NOMO-1 treated with DMSO at 0.1 percent for 48 hours (cell line): ENCODE data around the gene VN1R5.

Source experiments
- DNase-seq: peaks from one replicate; lab custom pipeline; 2025; ENCODE audit not compliant: unreplicated experiment; lab: John Stamatoyannopoulos, UW

VN1R5 gene

GRCh38 chr1:247299723-247300381 lies 44.0 kb downstream of the VN1R5 start:
- no peak for DNase-seq

GRCh38 chr1:247300491-247301175 lies 44.8 kb downstream of the VN1R5 start:
- DNase-seq, result no peak

DNA sequence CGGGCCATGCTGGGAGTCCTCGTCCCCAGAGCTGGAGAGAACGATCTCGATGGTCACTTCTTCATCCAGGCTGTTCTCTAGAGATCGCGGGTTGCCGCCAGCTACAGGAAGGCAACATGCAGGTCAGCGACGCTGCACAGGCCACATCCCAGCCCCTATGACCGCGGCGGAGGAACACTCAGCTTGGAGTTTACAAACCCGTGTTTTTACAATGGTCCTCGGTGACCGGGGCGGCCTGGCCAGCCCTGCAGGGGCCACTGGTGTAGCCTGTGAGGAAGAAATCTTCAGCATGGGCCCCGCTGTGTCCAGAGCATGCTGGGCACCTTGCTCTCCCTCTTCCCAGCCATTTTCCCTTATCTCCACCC lies 45.3 kb downstream of the VN1R5 start:
- DNase-seq, result no peak

DNA sequence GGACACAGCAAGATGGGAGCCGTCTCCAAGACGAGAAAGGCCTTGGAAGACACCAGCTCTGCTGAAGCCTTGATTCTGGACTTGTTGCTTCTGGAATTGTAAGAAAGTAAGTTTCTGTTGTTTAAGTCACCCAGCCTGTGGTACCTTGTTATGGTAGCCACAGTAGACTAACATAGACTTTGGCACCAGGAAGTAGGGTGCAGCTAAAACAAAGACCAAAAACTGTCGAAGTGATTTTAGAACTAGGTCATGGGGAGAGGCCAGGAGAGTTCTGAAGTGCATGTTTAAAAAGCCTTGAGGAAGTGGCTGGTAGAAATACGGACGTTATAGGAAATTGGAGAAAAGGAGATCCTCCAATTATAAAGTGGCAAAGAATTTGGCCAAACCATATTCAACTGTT lies 47.3 kb downstream of the VN1R5 start:
- no peak for DNase-seq

- DNase-seq, result no peak
Observed at GRCh38 chr1:247304031-247304430, 48.2 kb downstream of the VN1R5 start.
